ENCODE measurements around the gene CDC42EP3.

CDC42EP3 gene, protein sequence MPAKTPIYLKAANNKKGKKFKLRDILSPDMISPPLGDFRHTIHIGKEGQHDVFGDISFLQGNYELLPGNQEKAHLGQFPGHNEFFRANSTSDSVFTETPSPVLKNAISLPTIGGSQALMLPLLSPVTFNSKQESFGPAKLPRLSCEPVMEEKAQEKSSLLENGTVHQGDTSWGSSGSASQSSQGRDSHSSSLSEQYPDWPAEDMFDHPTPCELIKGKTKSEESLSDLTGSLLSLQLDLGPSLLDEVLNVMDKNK

DNA sequence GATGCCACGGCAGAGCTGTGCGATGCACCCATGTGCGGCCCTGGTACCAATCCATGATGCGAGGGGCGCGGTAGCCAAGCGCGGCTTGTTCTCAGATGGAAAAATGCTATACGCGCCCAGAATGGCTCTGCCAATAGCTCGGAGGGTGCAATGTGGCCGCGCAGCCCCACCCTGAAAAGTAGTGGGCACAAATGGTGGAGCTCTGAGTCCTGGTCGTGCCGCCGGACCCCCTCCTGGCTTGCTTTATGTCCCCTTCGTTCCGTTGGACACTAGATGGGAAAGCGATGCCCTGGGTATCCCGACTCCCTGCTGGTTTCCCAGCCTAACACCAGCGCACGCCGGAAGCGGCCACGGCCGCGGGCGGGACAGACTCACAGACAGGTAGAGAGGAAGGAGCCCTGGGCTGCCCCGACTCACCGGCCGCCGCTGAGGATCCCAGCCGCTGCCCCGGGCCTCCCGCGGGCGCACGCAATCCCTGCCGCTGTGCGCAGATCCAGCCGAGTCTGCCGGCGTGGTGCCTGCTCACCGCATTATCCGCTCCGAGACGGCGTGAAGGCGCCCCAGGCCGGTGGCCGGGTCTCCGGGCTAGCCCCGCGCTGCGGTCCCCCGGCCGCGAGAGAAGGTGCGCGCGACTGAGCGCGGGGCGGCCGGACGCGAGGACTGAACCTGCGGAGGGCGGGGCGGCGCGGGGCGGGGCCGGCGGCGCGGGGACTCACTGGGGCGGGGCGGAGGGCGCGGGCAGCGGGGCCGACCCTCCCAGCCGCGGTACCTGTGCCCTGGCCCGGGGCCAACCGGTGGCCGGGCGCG is at the start of gene CDC42EP3:
Gene CDC42EP3 (minus strand): TSS at position 634 of the 807 bp plus-strand sequence. CDS start 25,055 bp downstream, outside the sequence.
- DNase-seq (ENCODE audit: low read depth) = no peak

DNA sequence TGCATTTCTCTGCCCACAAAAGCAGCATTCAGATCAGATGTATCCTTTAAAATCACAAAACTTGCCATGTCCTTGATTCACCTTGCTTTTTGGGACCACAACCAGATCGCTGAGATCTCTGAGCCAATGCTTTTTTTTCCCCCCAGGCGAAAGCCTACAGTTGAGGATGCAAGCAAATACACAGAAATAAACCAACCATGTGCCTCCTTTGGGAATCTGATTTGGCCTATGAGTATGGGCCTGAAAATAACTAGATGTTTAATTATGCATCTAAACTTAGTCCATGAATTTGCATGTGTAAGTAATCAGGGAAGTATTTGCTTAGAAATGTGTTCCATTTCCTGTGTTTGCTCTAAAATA is 49.7 kb upstream of the CDC42EP3 start:
- DNase-seq (ENCODE audit: low read depth) = no peak

DNA sequence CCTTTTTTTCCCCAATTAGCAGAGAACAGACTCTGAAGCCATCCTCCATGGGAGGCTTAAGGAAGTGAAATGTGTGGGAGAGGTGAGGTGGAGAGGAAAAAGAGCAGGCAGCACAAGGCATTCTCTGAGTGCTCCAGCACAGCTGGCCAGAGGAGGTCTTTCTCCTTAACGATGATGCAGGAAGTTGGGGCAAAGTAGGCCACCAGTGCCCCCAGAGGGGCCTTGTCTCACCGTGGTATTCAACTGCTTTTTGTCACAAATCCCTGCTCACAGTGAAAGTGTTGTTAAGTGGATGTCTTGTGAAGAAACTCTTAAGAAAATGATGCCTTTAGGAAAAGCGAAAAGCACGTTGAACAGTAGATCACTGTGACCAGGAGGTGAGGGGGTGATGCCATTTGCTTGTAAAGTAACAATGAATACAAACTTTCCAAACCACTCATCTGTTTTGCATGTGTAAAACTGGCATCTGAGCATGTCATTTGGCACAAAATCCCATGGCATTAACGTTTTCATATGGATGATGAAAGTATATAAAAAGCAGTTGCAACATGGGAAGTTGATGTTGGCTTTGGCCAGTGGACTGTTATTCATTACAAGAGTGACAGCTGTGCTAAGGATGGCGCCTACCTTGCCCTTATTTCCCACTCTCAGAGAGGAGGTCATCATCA is 49.2 kb upstream of the CDC42EP3 start:
- DNase-seq (ENCODE audit: low read depth) = no peak

DNA sequence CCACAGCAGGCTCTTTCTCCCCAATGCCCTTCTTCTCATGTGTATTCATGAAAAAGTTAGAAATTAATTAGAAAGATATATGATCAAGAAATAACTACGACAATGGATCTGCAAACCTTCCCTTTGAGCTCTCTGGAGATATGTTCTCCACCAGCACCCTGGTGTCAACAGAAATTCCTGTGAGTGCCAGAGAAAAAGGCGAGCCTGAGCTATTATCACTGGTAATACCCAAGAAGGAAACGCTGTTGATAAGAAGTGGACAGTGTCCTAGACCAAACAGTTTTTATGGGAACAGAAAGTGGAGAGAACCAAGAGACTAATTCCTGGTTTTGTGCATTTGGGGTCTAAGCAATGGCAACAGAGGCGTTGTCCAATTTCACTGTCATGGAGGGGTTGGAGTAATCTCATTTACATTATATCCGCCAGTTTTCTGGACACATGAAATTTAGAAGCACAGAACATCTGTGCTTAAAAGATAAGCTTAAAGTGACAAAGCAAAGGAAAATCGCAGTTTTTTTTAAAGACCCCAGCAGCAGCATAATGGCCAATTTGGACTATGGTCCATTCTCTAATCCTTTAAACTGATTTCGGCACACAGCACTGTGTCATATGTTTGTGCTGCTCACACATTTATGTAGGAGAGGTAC is 47.2 kb upstream of the CDC42EP3 start:
- DNase-seq (ENCODE audit: low read depth) = no peak

DNA sequence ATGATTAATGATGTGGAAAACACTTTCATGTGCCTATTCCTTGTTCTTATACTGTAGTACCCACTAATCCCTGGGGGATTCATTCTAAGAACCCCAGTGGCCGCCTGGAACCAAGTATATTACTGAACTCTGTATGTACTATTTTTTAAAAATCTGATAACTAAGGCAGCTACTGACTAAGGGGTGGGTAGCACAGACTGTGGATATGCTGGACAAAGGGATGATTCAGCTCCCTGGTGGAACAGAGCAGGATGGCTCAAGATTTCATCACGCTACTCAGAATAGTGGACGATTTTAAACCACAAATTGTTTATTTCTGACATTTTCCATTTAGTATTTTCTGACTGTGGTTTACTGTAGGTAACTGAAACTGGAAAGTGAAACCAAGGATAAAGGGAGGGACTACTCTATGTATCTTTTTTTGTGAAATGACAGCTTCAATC is 41.8 kb upstream of the CDC42EP3 start:
- DNase-seq (ENCODE audit: low read depth) = no peak

DNA sequence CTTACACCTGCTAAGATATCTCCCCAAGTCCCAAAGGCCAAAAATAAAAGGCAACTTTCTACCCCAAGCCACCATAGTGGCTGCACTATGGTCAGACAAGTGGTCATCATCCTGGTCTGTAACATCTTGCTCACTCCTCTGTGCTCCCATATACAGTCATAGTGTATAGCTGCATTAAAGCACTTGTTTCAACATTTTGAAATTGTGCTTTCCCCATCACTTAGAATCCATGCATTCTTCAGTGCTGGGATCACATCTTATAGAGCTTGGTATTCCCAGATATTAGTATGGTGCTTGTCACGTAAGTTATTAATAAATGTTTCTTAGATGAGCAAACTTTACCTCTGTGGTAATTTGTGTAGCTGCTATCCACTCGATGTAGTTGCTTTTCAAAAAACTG is 40.4 kb upstream of the CDC42EP3 start:
- no peak for DNase-seq (ENCODE audit: low read depth)

DNA sequence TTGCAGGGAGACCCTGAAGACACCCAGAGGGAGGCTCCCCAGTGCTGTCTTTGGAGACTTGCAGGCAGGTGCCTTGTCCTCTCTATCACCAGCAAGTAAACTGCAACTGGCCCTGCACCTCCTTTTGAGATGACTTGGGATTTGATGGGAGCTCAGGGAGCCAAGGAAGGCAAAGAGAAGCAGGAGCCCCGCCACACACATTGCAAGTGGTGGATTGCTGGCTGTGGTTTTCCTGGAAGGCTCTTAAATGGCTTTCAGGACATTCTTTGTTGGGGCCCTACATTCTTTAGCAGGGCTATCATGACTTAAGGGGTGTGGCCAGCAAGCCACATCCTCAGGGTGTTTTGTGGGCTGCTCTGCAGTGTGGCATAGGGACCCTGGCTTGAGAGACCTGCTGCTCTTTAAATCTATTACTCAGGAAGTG is 39.9 kb upstream of the CDC42EP3 start:
- DNase-seq (ENCODE audit: low read depth) = no peak

DNA sequence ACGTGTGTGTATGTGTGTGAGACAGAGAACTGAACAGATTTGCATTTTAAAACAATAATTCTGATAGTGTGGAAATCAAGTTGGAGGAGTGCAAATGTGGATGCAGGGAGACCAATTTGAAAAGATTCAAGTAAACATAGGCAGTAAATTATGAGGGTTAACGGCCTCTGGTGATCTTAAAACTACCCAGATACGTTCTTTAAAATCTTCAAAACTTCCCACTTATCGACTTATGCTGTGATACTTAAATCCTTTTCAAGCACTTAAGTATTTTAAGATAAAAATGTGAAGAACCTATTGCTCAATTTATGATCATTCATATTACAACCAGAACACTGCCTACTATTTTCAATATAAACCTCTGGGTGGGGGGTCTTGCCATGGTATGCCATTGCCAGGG is 37.7 kb upstream of the CDC42EP3 start:
- no peak for DNase-seq (ENCODE audit: low read depth)

DNA sequence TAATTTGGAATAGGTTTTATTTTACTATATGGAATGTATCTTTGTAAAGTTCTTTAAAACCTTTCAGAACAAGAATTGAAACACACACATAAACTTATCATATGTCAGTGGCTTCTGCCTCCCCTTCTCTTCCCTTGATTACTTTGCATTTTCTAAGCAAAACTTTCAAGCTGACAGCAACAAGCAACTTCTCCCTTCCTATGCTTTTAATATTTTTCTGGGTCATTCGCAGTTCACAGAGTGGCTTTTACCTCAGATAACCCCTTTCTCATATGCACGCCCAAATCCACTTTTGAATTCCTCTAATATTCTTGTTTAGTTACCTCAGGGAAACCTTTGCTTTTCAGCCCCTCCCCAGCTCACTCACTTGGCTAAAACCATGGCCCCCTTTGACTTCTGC is 36.7 kb upstream of the CDC42EP3 start:
- DNase-seq (ENCODE audit: low read depth) = no peak

DNA sequence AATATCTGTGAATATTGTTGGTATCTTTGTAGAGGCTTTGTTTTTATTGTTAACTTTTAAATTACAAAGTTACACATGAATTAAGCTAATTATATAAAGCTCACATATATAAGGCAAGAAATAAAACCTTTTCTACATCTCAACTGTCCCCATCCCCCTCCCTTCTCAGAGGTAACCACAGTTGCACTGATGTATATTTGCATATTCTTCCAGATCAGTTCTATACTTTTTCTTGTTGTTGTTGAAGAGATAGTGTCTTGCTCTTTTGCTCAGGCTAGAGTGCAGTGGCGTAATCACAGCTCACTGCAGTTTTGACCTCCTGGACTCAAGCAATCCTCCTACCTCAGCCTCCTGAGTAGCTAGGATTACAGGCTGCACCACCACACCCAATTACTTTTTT is 36.0 kb upstream of the CDC42EP3 start:
- no peak for DNase-seq (ENCODE audit: low read depth)

DNA sequence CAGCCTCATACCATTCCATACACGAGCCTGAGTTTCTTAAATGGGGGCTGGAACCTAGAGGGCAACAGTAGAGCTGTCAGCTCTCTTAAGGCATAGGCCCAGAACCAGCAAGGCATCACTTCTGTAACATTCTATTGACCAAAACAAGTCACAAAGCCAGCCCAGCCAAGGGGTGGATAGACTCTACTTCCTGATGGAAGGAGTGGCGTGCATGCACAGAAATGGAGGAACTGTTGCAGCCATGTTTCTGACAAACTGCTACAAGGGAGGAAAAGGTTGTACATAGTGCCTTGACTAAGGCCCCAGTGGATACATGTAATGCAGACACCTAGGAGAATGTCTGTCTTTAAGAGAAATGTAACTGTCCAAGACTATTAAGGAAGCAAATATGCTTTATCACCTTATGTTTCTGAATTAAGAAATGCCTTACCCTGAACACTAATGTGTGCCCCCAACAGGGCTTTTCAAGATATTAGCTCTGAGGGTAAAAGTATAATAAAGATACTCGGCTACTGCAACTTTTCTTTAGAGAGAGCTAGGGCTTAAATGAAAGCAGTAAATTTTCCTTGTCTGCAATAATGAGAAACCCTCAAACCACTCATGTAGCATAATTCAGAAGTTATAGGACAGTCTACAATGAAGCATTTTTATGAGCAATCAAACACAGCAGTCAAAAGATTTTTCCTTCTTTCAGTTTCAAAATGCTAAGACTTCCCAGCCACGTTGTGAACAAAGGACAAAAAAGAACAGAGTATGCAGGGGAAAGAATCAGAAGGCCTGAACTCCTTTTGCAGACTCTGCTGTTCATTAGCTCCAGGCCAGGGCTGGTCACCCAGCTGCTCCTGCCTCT is 35.1 kb upstream of the CDC42EP3 start:
- no peak for DNase-seq (ENCODE audit: low read depth)

DNA sequence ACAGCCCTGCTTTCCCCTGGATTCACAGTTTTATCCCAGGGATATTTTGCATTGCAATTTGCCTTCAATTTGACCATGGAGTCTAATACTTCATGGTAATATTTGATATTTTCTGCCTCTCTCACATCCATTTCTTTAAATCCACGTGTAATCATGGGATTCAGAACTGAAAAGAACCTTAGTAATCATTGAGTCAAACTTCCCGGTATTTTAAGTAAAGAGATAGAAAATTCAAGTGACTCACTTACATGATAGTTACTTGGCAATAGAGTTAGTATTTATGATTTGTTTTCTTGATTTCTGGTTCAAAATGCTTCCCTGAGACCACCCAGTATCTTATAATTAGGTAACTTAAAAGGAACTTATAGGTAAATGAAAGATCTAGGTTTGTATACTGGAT is 33.7 kb upstream of the CDC42EP3 start:
- no peak for DNase-seq (ENCODE audit: low read depth)

DNA sequence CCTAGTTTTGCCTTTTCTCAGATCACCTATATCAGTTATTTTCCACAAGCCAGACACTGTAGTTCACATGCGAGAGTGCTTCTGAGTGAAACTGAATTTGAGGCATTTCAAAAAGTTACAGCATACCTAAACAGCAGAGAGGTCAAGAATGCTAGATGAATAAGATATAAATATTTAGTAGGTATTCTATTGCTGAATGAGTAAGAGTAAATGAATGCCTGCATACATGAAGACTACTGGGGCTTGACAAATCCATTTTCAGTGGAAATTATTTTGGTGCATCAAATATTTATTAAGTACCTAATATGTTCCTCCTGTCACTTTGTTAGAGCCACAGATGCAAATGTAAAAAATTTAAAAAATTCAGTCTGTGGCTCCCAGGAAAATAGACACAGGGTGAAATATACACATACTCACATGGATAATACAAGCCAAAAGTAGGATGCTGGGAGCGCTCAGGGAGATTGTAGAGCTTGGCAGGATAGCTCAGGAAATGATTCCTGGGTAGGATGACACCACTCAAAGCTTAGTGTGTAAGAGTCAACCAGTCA is 27.6 kb upstream of the CDC42EP3 start:
- DNase-seq (ENCODE audit: low read depth) = no peak

DNA sequence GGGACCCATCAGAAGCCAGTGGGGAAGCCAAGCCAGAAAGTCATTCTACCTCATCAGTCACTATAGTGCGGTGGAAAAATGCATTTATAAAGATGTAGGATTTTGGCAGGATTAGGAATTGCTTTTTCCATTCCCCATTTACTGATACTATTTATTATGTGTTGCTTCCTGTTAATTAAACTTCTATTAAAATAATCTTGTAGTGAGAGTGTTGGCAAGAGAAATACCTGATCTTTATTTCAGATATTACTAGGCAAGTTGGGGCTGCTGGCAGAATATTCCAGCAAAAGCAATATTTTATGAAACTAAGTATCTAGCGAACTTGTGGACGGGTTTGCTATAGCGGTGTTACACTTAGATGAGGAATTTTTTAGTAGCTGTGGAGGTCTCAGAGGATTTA is 23.9 kb upstream of the CDC42EP3 start:
- DNase-seq (ENCODE audit: low read depth) = no peak

DNA sequence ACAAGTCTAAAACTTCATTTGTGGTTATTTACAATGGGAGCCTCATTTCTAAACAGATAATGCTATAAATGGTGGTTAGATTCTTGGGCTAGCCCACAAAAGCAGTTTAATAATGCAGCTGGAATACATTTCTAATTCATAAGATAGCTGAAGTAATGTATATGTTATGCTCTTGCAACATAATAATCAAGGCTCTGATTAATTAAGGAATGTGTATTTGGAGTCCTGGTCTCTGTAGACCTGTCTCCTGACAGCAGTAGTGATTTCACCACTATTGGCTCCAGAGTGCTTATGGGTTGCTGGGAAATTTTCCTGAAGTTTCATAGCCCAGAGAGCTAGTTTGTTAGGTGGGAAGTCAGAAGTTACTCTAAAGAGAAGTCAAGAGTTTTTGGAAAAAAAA is 21.3 kb upstream of the CDC42EP3 start:
- no peak for DNase-seq (ENCODE audit: low read depth)

DNA sequence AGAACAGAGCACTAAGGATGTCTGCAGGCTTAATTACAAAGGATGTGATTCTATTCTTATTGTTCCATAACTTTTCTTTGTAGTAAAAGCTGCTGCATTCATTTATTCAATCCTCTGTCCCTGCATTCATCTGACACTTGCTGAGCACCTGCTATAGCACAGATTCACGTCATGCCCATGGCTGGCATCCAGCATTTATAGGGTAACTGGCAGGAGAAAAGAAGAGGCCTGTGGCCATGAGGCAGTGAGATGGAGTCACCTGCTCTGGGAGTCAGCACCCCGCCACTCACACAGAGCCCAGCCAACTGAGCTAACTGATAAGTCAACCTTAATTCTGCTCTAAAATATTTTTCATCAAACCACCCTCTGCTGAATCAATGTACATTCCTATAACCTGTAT is 18.3 kb upstream of the CDC42EP3 start:
- DNase-seq (ENCODE audit: low read depth) = no peak

DNA sequence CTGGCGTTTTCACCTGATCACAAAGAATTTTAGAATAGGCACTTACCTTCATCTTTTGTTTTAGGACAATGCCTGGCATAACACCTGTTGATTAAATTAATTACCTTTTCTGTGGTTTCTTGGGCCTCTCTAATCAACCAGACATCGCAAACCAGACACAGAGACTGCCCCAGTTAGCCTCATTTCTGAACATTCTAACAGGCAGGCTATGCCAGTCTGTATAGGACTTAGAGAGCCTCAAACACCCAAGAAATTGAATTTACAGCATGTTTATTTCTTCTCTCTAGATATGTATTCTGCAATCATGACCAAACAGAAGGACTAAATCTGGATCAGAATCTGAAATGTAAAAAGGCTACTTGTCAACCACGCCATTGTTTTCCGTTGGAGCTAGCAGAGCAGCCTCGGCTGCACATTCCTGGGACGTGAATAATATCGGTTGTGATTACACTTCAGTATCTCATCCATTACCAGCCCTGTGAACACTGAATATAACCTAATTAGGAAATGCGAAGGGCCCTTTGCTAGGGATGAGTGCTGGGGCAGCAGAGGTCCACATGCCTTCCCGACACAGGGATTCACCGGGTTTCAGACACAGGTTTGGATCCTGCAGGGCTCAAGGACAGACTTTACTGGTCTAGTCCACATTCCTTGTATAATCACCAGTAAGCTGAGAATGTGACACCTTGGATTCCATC is 17.5 kb upstream of the CDC42EP3 start:
- no peak for DNase-seq (ENCODE audit: low read depth)

DNA sequence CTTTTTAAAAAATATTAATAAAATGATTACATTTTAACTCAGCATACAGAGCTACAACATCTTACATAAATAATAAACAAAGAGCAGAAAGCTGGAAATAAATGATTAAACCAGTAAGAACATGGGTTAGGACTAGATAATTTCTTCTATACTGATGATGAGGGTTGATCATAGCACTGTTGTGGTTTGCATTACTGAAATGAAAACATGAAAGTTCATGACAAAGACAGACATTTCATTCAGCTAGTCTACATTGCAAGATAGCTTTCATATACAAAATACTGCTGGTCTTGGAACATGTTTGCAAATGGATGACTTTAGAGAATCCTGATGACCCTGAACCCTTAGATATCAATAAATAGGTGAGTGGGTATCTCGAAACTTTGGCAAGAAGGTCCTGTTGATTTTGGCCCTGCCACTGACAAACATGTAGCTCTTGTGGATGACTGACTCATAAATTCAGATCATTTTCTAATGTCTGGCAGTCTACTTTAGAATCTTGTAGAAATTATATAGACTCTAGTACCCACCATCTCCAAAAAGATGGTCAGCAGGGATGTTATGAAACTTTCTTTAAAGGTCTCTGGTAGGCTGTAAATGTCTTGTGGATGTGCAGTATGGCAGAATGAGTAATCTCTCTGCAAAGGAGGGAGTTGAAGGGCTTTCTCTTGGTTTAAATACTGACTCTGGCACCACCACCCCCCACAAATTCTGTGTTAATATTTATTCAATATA is 15.5 kb upstream of the CDC42EP3 start:
- DNase-seq (ENCODE audit: low read depth) = no peak

DNA sequence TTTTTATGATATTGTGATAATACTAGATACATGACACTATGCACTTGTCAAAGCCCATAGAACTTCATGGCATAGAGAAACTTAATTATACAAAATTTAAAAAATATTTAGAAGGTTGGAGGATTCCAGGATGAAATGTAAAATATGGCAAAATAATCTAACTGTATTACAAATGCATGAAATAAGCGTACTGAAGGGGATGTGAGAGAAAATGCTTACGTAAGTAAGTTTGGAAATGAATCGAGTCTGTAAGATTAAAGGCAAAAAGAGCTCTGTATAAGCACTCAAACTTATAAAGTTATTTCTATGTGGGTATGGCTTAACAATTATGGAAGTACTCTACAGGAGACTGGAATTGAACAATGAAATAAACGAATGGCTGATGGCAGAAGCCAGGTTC is 13.4 kb upstream of the CDC42EP3 start:
- DNase-seq (ENCODE audit: low read depth) = no peak

Measured in stimulated activated CD8-positive, alpha-beta memory T cell treated with anti-CD3 and anti-CD28 coated beads, Interleukin-15, amount 100 ng/mL, for 1 hour (primary cell).